A673 (cell line): Measurements from ENCODE around the gene VRK2.

Experiments used
- CTCF ChIP-seq: fragments of 300-800, 200-600 bp; sonication (generic); conservative IDR thresholded peaks from 2 replicates; pipeline ENCODE4 v1.5.1; 2017; ENCODE audit warnings: low read depth, mild to moderate bottlenecking, antibody characterized with exemption, low read length, moderate library complexity, mixed read lengths
- EZH2 ChIP-seq: fragments of 200-600 bp; sonication (generic); IDR thresholded peaks from 2 replicates; pipeline ENCODE4 v1.6.1; 2017; ENCODE audit warnings: borderline replicate concordance, low read depth, mild to moderate bottlenecking, mixed read lengths, antibody characterized with exemption, low read length; ENCODE audit not compliant: poor library complexity, severe bottlenecking

DNA sequence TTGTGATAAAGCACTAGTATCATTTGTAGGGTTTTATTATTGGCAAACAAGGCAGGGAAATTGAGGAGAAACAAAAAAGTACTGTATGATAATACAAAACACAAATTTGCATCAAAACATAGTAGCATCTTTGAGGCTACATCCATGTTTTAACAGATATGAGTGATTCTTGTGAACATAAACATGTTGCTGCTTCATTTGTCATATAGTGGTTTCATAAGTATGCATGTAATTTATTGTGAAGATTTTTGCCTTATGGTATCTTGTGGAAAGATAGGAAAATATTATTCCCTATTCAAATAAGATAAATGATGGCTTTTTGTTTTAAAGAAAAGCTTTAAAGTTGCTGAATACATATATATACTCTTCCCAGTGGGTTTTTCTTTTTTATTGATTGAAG lies 60.3 kb downstream of the VRK2 start:
- TF ChIP-seq EZH2, result no peak
- TF ChIP-seq CTCF, result no peak
